SU-DHL-6 (cell line): ENCODE measurements around the gene OSER1.
"Not testable (repeated sequence)": the region's sequence is repeated elsewhere in the genome, so short reads cannot be mapped to it uniquely, and the experiment has no call there.

Experiments used
- H2AFZ ChIP-seq: fragments of 200-600 bp; sonication (generic); 2 replicates; pipeline ENCODE4 v1.6.1; 2014; ENCODE audit warnings: low read depth, mild to moderate bottlenecking, moderate library complexity, mixed read lengths, antibody characterized with exemption, low read length; ENCODE audit not compliant: severe bottlenecking
- H3F3A ChIP-seq: fragments of 200-600 bp; shearing (Covaris generic); 2 replicates; pipeline ENCODE4 v1.6.0; 2016; ENCODE audit warnings: antibody characterized with exemption, mild to moderate bottlenecking; ENCODE audit not compliant: insufficient read depth
- H3K27ac ChIP-seq: fragments of 200-600 bp; sonication (generic); 2 replicates; pipeline ENCODE4 v1.5.1; 2016; ENCODE audit warnings: low read depth, mild to moderate bottlenecking, low read length, moderate library complexity, mixed read lengths
- H3K27me3 ChIP-seq: fragments of 200-600 bp; sonication (generic), shearing (Covaris generic); 2 replicates; pipeline ENCODE4 v1.6.0; 2014; ENCODE audit warnings: mild to moderate bottlenecking, low read length
- H3K36me3 ChIP-seq: fragments of 200-600 bp; sonication (generic); 2 replicates; pipeline ENCODE4 v1.6.1; 2014; ENCODE audit warnings: mild to moderate bottlenecking, low read length, mixed read lengths
- H3K4me2 ChIP-seq: fragments of 300-600, 200-600 bp; shearing (Covaris generic), sonication (generic); 2 replicates; pipeline ENCODE4 v1.6.0; 2014; ENCODE audit warnings: low read length, low read depth, mild to moderate bottlenecking; ENCODE audit not compliant: poor library complexity, severe bottlenecking
- H3K4me3 ChIP-seq: fragments of 200-600 bp; sonication (generic); 2 replicates; pipeline ENCODE4 v1.5.1; 2014; ENCODE audit warnings: antibody characterized with exemption, low read length, mild to moderate bottlenecking, mixed read lengths; ENCODE audit not compliant: insufficient read depth, poor library complexity, severe bottlenecking
- H3K79me2 ChIP-seq: fragments of 200-600 bp; sonication (generic); 2 replicates; pipeline ENCODE4 v1.6.1; 2014; ENCODE audit warnings: mild to moderate bottlenecking, low read length, moderate library complexity; ENCODE audit not compliant: insufficient read depth
- H3K9ac ChIP-seq: fragments of 200-600 bp; sonication (generic); 2 replicates; pipeline ENCODE4 v1.7.0; 2014; ENCODE audit warnings: mild to moderate bottlenecking, low read length
- H3K9me2 ChIP-seq: fragments of 200-600 bp; sonication (generic); replicated peaks from 2 replicates; pipeline ENCODE4 v1.6.1; 2014; ENCODE audit warnings: low read length; ENCODE audit not compliant: insufficient read depth
- H3K9me3 ChIP-seq: fragments of 200-600 bp; sonication (generic); 2 replicates; pipeline ENCODE4 v1.6.1; 2014; ENCODE audit warnings: low read length, mixed read lengths; ENCODE audit not compliant: insufficient read depth
- H4K20me1 ChIP-seq: fragments of 200-600 bp; sonication (generic); 2 replicates; pipeline ENCODE4 v1.6.1; 2014; ENCODE audit warnings: low read depth, mild to moderate bottlenecking, antibody characterized with exemption, low read length, moderate library complexity, mixed read lengths
- CTCF ChIP-seq: fragments of 200-600 bp; sonication (generic); IDR thresholded peaks from one replicate; pipeline ENCODE4 v1.5.1; 2017; ENCODE audit warnings: antibody characterized with exemption, mild to moderate bottlenecking, low read length, moderate library complexity; ENCODE audit not compliant: insufficient read depth, poor library complexity, severe bottlenecking
- EZH2phosphoT487 ChIP-seq: fragments of 200-600 bp; sonication (generic), shearing (Covaris generic); conservative IDR thresholded peaks from 2 replicates; pipeline ENCODE4 v1.6.1; 2018; ENCODE audit warnings: mild to moderate bottlenecking, antibody characterized with exemption, low read length, moderate library complexity, mixed read lengths

OSER1 gene

GRCh38 chr20:44235702-44236101 lies 25.1 kb upstream of the OSER1 start:
- TF ChIP-seq EZH2phosphoT487 (no peak), CTCF (no peak)
- no peaks in the 10 kb centered on the region for H3K79me2 ChIP-seq
- no peak overlapping the region for H3K4me2 ChIP-seq

DNA sequence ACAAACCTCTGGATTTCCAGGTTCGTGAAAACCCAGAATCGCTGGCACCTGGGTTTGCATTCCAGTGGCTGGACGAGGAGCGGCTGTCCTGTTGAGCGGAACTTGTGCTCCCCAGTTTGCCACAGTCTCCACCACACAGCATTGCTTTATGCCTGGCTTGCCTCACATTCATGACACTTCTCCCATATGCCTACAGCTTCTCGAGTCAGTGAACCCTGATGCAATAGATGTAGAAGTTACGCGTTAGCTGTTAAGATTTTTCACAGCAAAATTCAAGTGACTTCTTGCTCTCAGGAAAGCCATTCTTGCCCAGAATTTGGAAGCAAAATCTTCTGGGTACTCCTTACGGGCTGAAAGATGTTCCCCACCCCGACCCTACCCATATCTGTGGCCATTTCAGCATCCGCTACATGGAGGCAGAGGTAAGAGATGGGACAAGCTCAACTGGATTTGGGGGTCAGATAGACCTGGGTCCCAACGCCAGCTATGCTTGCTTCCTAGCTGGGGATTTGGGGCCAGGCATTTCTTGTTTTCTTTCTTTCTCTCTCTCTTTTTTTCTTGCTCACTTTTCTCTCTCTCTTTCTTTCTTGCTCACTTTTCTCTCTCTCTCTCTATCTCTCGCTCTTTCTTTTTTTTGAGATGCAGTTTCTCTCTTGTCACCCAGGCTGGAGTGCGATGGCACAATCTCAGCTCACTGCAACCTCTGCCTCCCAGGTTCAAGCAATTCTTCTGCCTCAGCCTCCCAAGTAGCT lies 24.2 kb upstream of the OSER1 start:
- Histone ChIP-seq H3K27ac (no peak overlapping the region), H3K4me2 (no peak overlapping the region), H3K9ac (no peak overlapping the region), H3F3A (no peaks in the 10 kb centered on the region), H3K36me3 (no peaks in the 10 kb centered on the region), H2AFZ (no peak overlapping the region), H3K4me3 (no peak overlapping the region), H3K79me2 (no peaks in the 10 kb centered on the region), H3K9me3 (no peaks in the 10 kb centered on the region), H3K9me2 (no peaks in the 10 kb centered on the region), H3K27me3 (no peaks in the 10 kb centered on the region), H4K20me1 (no peaks in the 10 kb centered on the region)
- TF ChIP-seq CTCF (no peak), EZH2phosphoT487 (no peak)

More at GRCh38 chr20:44235702-44236101, 25.1 kb upstream of the OSER1 start:
- Histone ChIP-seq H3K9ac (no peak overlapping the region), H2AFZ (no peak overlapping the region), H3F3A (no peaks in the 10 kb centered on the region), H3K36me3 (no peaks in the 10 kb centered on the region), H4K20me1 (no peaks in the 10 kb centered on the region), H3K27ac (no peak overlapping the region), H3K27me3 (no peaks in the 10 kb centered on the region), H3K9me2 (no peaks in the 10 kb centered on the region), H3K9me3 (no peaks in the 10 kb centered on the region), H3K4me3 (no peak overlapping the region)

GRCh38 chr20:44233436-44234016 lies 23.0 kb upstream of the OSER1 start:
- H2AFZ ChIP-seq: no peak overlapping the region
- no peaks in the 10 kb centered on the region for H3K79me2 ChIP-seq
- no peak overlapping the region for H3K9ac ChIP-seq
- no peaks in the 10 kb centered on the region for H4K20me1 ChIP-seq
- no peaks in the 10 kb centered on the region for H3K9me3 ChIP-seq
- TF ChIP-seq CTCF: no peak
- TF ChIP-seq EZH2phosphoT487: no peak
- no peak overlapping the region for H3K27ac ChIP-seq
- H3K36me3 ChIP-seq: no peaks in the 10 kb centered on the region
- no peak overlapping the region for H3K4me2 ChIP-seq
- H3F3A ChIP-seq: no peaks in the 10 kb centered on the region
- H3K27me3 ChIP-seq: no peaks in the 10 kb centered on the region
- no peaks in the 10 kb centered on the region for H3K9me2 ChIP-seq
- no peak overlapping the region for H3K4me3 ChIP-seq

DNA sequence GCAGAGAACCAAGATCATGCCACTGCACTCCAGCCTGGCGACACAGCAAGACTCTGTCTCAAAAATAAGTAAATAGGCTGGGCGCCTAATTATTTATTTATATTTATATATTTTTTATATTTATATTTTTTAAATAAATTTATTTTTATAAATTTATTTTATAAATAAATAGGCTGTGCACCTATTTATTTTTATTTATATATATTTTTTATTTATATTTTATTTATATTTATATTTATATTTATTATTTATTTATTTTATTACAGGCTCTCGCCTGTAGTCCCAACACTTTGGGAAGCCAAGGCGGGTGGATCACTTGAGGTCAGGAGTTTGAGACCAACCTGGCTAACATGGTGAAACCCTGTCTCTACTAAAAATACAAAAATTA lies 21.9 kb upstream of the OSER1 start:
- not testable (repeated sequence) for H3K27ac ChIP-seq, H3K79me2 ChIP-seq, H4K20me1 ChIP-seq, H3F3A ChIP-seq, H3K27me3 ChIP-seq, H3K4me2 ChIP-seq, H3K9me2 ChIP-seq, H3K9ac ChIP-seq, H3K36me3 ChIP-seq, H3K9me3 ChIP-seq, H2AFZ ChIP-seq, H3K4me3 ChIP-seq
